MM.1S (cell line): ENCODE data around the gene RPS21.

Source experiments
- DNase-seq: peaks from one replicate; pipeline ENCODE4 v3.0.0-alpha.2; 2015
- H2AFZ ChIP-seq: fragments of 300-600 bp; sonication (generic); 2 replicates; pipeline ENCODE4 v1.6.0; 2016; ENCODE audit warnings: antibody characterized with exemption, low read length
- H3F3A ChIP-seq: fragments of 300-600 bp; sonication (generic); 2 replicates; pipeline ENCODE4 v1.6.1; 2016; ENCODE audit warnings: mild to moderate bottlenecking, antibody characterized with exemption, low read length, moderate library complexity, mixed read lengths; ENCODE audit not compliant: insufficient read depth
- H3K27ac ChIP-seq: fragments of 300-600 bp; sonication (generic); 2 replicates; pipeline ENCODE4 v1.5.1; 2016; ENCODE audit warnings: mild to moderate bottlenecking, low read length
- H3K27me3 ChIP-seq: fragments of 300-600 bp; sonication (generic); replicated peaks from 2 replicates; pipeline ENCODE4 v1.6.0; 2016; ENCODE audit warnings: low read length; ENCODE audit not compliant: insufficient read depth
- H3K36me3 ChIP-seq: fragments of 300-600 bp; sonication (generic); replicated peaks from 2 replicates; pipeline ENCODE4 v1.6.1; 2016; ENCODE audit warnings: mild to moderate bottlenecking, low read length, mixed read lengths; ENCODE audit not compliant: insufficient read depth
- H3K4me1 ChIP-seq: fragments of 300-600 bp; sonication (generic); 2 replicates; pipeline ENCODE4 v1.6.1; 2016; ENCODE audit warnings: low read length, mixed read lengths
- H3K4me2 ChIP-seq: fragments of 300-600 bp; sonication (generic); 2 replicates; pipeline ENCODE4 v1.6.0; 2016; ENCODE audit warnings: low read depth, low read length
- H3K4me3 ChIP-seq: fragments of 300-600 bp; sonication (generic); 2 replicates; pipeline ENCODE4 v1.5.1; 2016; ENCODE audit warnings: low read length, mixed read lengths
- H3K79me2 ChIP-seq: fragments of 300-600 bp; sonication (generic); 2 replicates; pipeline ENCODE4 v1.6.1; 2016; ENCODE audit warnings: mixed run types, low read length, mixed read lengths
- H3K9ac ChIP-seq: fragments of 300-600 bp; sonication (generic); 2 replicates; pipeline ENCODE4 v1.6.1; 2016; ENCODE audit warnings: low read length, mixed read lengths
- H3K9me2 ChIP-seq: fragments of 300-600 bp; sonication (generic); replicated peaks from 2 replicates; pipeline ENCODE4 v1.6.1; 2016; ENCODE audit warnings: mild to moderate bottlenecking, low read length, mixed read lengths; ENCODE audit not compliant: insufficient read depth
- H3K9me3 ChIP-seq: fragments of 300-600 bp; sonication (generic); replicated peaks from 2 replicates; pipeline ENCODE4 v1.6.1; 2016; ENCODE audit warnings: mild to moderate bottlenecking, low read length, mixed read lengths; ENCODE audit not compliant: insufficient read depth
- H4K20me1 ChIP-seq: fragments of 300-600 bp; sonication (generic); 2 replicates; pipeline ENCODE4 v1.6.1; 2016; ENCODE audit warnings: mild to moderate bottlenecking, low read length, moderate library complexity, mixed read lengths; ENCODE audit not compliant: insufficient read depth
- CTCF ChIP-seq: fragments of 300-600 bp; sonication (generic); IDR thresholded peaks from 2 replicates; pipeline ENCODE4 v1.5.1; 2016; ENCODE audit warnings: antibody characterized with exemption, low read length, mixed read lengths
- EZH2 ChIP-seq: fragments of 300-600 bp; sonication (generic); optimal IDR thresholded peaks from 2 replicates; pipeline ENCODE3; 2017; ENCODE audit warnings: low read depth, mild to moderate bottlenecking, antibody characterized with exemption, low read length, mixed read lengths
- EZH2phosphoT487 ChIP-seq: fragments of 300-600 bp; sonication (generic); IDR thresholded peaks from 2 replicates; pipeline ENCODE4 v1.6.1; 2018; ENCODE audit warnings: antibody characterized with exemption, low read length

The RPS21 gene

DNA sequence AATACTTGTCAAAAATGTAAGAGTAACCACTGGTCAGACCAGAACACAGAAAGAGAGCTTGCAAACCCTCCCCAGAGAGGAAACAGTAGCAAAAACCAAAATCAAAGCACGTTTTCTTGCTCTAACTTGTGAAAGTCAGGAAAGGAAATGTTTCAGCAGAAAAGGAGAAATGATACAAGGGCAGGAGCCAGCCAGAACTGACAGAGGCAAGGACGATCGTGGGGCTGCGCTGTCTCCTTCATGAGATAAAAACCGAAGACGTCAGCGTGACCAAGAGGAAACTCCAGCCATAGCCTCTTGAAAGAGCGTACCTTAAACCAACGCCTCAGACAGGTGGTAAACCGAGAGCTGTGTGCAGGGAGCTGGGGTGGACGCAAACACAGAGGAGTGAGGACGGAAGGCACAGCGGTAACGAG, 47.2 kb upstream of the RPS21 start:
- Histone ChIP-seq H3K4me2 (peak overlapping the region; percentile 74), H3K36me3 (no peaks in the 10 kb centered on the region), H3K27ac (peak overlapping the region; percentile 100), H3K9ac (peak overlapping the region; percentile 96), H3K4me1 (peaks cover 38% of the 10 kb centered on the region), H3F3A (peaks cover 48% of the 10 kb centered on the region), H2AFZ (no peak overlapping the region), H3K4me3 (peak overlapping the region; percentile 61), H3K27me3 (no peaks in the 10 kb centered on the region), H4K20me1 (no peaks in the 10 kb centered on the region), H3K9me2 (no peaks in the 10 kb centered on the region), H3K79me2 (peaks cover 11% of the 10 kb centered on the region), H3K9me3 (no peaks in the 10 kb centered on the region)
- peak; percentile 93 for DNase-seq
- TF ChIP-seq EZH2 = no peak
- no peak for TF ChIP-seq CTCF
- no peak for TF ChIP-seq EZH2phosphoT487

DNA sequence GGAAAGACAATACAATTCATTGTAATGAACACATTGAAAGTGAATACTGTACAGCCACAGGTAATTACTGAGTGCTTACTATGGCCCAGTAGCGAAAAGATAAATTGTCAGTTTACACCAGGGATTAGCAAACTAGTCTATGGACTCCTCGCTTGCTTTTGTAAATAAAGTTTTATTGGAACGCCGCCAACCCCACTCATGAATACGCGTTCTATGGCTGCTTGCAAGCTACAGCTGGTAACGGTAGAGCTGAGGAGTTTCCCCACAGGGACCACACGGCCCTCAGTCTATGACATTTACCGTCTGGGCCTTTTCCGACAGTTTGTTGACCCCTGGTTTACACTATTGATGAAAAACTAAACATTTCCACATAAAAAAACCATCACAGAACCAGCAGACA, 44.0 kb upstream of the RPS21 start:
- no peaks in the 10 kb centered on the region for H4K20me1 ChIP-seq
- DNase-seq = no peak
- H3K4me2 ChIP-seq = no peak overlapping the region
- H3K9me3 ChIP-seq = no peaks in the 10 kb centered on the region
- TF ChIP-seq CTCF (no peak), EZH2phosphoT487 (no peak), EZH2 (no peak)
- no peaks in the 10 kb centered on the region for H3K9me2 ChIP-seq
- peaks cover 22% of the 10 kb centered on the region for H3K4me1 ChIP-seq
- no peak overlapping the region for H3K9ac ChIP-seq
- H3K27ac ChIP-seq = no peak overlapping the region
- no peak overlapping the region for H3K4me3 ChIP-seq
- no peak overlapping the region for H2AFZ ChIP-seq
- H3F3A ChIP-seq = peaks cover 37% of the 10 kb centered on the region
- no peaks in the 10 kb centered on the region; the same call in 1 of the 2 replicates for H3K36me3 ChIP-seq
- peaks cover 5% of the 10 kb centered on the region; the same call in 1 of the 2 replicates for H3K79me2 ChIP-seq
- no peaks in the 10 kb centered on the region for H3K27me3 ChIP-seq

DNA sequence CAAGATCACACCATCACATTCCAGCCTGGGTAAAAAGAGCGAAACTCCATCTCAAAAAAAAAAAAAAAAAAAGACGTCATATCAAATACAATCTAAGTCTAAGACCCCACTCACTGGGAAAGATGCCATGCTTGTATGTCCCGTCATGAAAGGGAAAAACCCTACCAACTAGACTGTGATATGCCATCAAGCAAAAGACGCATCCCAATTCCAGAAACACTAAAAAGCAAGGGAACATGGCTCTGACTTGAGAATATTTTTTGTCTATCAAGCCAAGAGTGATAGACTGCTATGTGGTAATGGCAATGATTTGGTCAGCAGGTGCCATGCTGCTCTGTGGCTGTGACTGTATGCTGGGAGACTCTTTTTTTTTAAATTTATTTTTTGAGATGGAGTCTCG, 42.8 kb upstream of the RPS21 start:
- H3K4me3 ChIP-seq = no peak overlapping the region
- peaks cover 10% of the 10 kb centered on the region for H3K4me1 ChIP-seq
- no peak for DNase-seq
- peaks cover 25% of the 10 kb centered on the region for H3F3A ChIP-seq
- no peaks in the 10 kb centered on the region for H3K9me2 ChIP-seq
- no peaks in the 10 kb centered on the region; the same call in 1 of the 2 replicates for H3K36me3 ChIP-seq
- no peak overlapping the region for H3K27ac ChIP-seq
- H3K4me2 ChIP-seq = no peak overlapping the region
- no peak overlapping the region for H2AFZ ChIP-seq
- H3K9ac ChIP-seq = no peak overlapping the region
- peaks cover 5% of the 10 kb centered on the region; the same call in 1 of the 2 replicates for H3K79me2 ChIP-seq
- no peaks in the 10 kb centered on the region for H3K9me3 ChIP-seq
- no peaks in the 10 kb centered on the region for H3K27me3 ChIP-seq
- H4K20me1 ChIP-seq = no peaks in the 10 kb centered on the region
- TF ChIP-seq CTCF = no peak
- no peak for TF ChIP-seq EZH2
- TF ChIP-seq EZH2phosphoT487 = no peak
